ENCODE results near the gene FSTL3. TPM values are rescaled to one million over a fixed set of nuclear protein-coding genes. Genes with fewer than 3 reads are reported as not detected.

Gene FSTL3
- total RNA-seq, 3 donors from 2014 or later (not counting 1 experiment from before 2014, with no cell fraction given) = 1.5 to 1.9 (median 1.5) TPM

GRCh38 chr19:639253-640160 is 36.7 kb upstream of the FSTL3 start, which contains the start of gene FGF22:
Gene FGF22 (plus strand): TSS chr19:639879. CDS start chr19:639926, 47 bp downstream.
- H3K36me3 Mint-ChIP-seq = no peaks in the 10 kb centered on the region
- ATAC-seq = peak; percentile 93 to 97 (median 94)
- peak within 1 kb of the TSS; percentile 96 for H3K4me3 Mint-ChIP-seq
- peak within 1 kb of the TSS; percentile 42 for H3K4me3 ChIP-seq (ENCODE audit: low read length)
- no peaks in the 10 kb centered on the region for H3K27me3 ChIP-seq (ENCODE audit: control insufficient read depth, insufficient read depth, low read length)
- no peak within 1 kb of the TSS for H3K27ac ChIP-seq (ENCODE audit: low read length)
- TF ChIP-seq CTCF (IDR thresholded peaks at IDR 0.05) = no peak
- peaks cover 17% of the 10 kb centered on the region for H3K4me1 ChIP-seq (ENCODE audit: control insufficient read depth, insufficient read depth, low read length)
- 6% methylated on average over 109 of the region's 109 CpGs for WGBS (ENCODE audit: insufficient coverage)
- H3K27ac Mint-ChIP-seq = peak within 1 kb of the TSS; percentile 89 to 95
- no peaks in the 10 kb centered on the region for H3K36me3 ChIP-seq (ENCODE audit: control insufficient read depth, insufficient read depth, low read length)
- intact Hi-C loops (cut with micrococcal nuclease) = no loop called here
- peaks cover 7 to 16% of the 10 kb centered on the region in 2 donors for H3K4me1 Mint-ChIP-seq
- no peaks in the 10 kb centered on the region for H3K9me3 ChIP-seq (ENCODE audit: control insufficient read depth, insufficient read depth, low read length)
- H3K27me3 Mint-ChIP-seq (ENCODE audit: low read depth in 2 of 2) = no peaks in the 10 kb centered on the region
- DNase-seq = peak; percentile 90 to 96
- no peaks in the 10 kb centered on the region for H3K9me3 Mint-ChIP-seq

GRCh38 chr19:640161-640558 is 36.0 kb upstream of the FSTL3 start:
- Histone ChIP-seq H3K27ac (ENCODE audit: low read length) (no peak overlapping the region), H3K9me3 (ENCODE audit: control insufficient read depth, insufficient read depth, low read length) (no peaks in the 10 kb centered on the region), H3K4me3 (ENCODE audit: low read length) (no peak overlapping the region), H3K36me3 (ENCODE audit: control insufficient read depth, insufficient read depth, low read length) (no peaks in the 10 kb centered on the region), H3K4me1 (ENCODE audit: control insufficient read depth, insufficient read depth, low read length) (peaks cover 17% of the 10 kb centered on the region), H3K27me3 (ENCODE audit: control insufficient read depth, insufficient read depth, low read length) (no peaks in the 10 kb centered on the region)
- intact Hi-C loops (cut with micrococcal nuclease) = no loop called here
- 43% methylated on average over 25 of the region's 25 CpGs for WGBS (ENCODE audit: insufficient coverage)
- no peak overlapping the region for H3K4me3 Mint-ChIP-seq
- no peak for DNase-seq
- no peaks in the 10 kb centered on the region for H3K36me3 Mint-ChIP-seq
- ATAC-seq = no peak
- no peaks in the 10 kb centered on the region for H3K9me3 Mint-ChIP-seq
- peak overlapping the region in 1 of 2 donors; percentile 95 for H3K27ac Mint-ChIP-seq
- no peaks in the 10 kb centered on the region for H3K27me3 Mint-ChIP-seq (ENCODE audit: low read depth in 2 of 2)
- H3K4me1 Mint-ChIP-seq = peaks cover 7 to 16% of the 10 kb centered on the region in 2 donors
- TF ChIP-seq CTCF (IDR thresholded peaks at IDR 0.05) = no peak

GRCh38 chr19:640606-641189 is 35.5 kb upstream of the FSTL3 start:
- no peak for TF ChIP-seq CTCF (IDR thresholded peaks at IDR 0.05)
- peaks cover 7 to 16% of the 10 kb centered on the region in 2 donors for H3K4me1 Mint-ChIP-seq
- no peaks in the 10 kb centered on the region for H3K9me3 Mint-ChIP-seq
- H3K4me3 Mint-ChIP-seq = no peak overlapping the region
- intact Hi-C loops (cut with micrococcal nuclease) = no loop called here
- peaks cover 17% of the 10 kb centered on the region for H3K4me1 ChIP-seq (ENCODE audit: control insufficient read depth, insufficient read depth, low read length)
- no peaks in the 10 kb centered on the region for H3K36me3 ChIP-seq (ENCODE audit: control insufficient read depth, insufficient read depth, low read length)
- no peaks in the 10 kb centered on the region for H3K27me3 Mint-ChIP-seq (ENCODE audit: low read depth in 2 of 2)
- DNase-seq = no peak
- H3K27ac ChIP-seq (ENCODE audit: low read length) = no peak overlapping the region
- H3K4me3 ChIP-seq (ENCODE audit: low read length) = no peak overlapping the region
- H3K36me3 Mint-ChIP-seq = no peaks in the 10 kb centered on the region
- peak overlapping the region in 1 of 2 donors; percentile 95 for H3K27ac Mint-ChIP-seq
- no peaks in the 10 kb centered on the region for H3K27me3 ChIP-seq (ENCODE audit: control insufficient read depth, insufficient read depth, low read length)
- no peaks in the 10 kb centered on the region for H3K9me3 ChIP-seq (ENCODE audit: control insufficient read depth, insufficient read depth, low read length)
- no peak for ATAC-seq
- WGBS (ENCODE audit: insufficient coverage) = 95% methylated on average over 31 of the region's 31 CpGs

Data from natural killer cell (primary cell).